NCI-H1105 treated with DMSO at 0.1 percent for 48 hours (cell line): ENCODE data around the gene SLC12A9.
"Not testable (repeated sequence)": the region's sequence is repeated elsewhere in the genome, so short reads cannot be mapped to it uniquely, and the experiment has no call there.

ENCODE experiments used
- DNase-seq: peaks from one replicate; lab custom pipeline; 2025; lab: John Stamatoyannopoulos, UW

Gene SLC12A9

GRCh38 chr7:100895956-100896731 lies 43.6 kb downstream of the SLC12A9 start:
- DNase-seq, result peak; percentile 53

DNA sequence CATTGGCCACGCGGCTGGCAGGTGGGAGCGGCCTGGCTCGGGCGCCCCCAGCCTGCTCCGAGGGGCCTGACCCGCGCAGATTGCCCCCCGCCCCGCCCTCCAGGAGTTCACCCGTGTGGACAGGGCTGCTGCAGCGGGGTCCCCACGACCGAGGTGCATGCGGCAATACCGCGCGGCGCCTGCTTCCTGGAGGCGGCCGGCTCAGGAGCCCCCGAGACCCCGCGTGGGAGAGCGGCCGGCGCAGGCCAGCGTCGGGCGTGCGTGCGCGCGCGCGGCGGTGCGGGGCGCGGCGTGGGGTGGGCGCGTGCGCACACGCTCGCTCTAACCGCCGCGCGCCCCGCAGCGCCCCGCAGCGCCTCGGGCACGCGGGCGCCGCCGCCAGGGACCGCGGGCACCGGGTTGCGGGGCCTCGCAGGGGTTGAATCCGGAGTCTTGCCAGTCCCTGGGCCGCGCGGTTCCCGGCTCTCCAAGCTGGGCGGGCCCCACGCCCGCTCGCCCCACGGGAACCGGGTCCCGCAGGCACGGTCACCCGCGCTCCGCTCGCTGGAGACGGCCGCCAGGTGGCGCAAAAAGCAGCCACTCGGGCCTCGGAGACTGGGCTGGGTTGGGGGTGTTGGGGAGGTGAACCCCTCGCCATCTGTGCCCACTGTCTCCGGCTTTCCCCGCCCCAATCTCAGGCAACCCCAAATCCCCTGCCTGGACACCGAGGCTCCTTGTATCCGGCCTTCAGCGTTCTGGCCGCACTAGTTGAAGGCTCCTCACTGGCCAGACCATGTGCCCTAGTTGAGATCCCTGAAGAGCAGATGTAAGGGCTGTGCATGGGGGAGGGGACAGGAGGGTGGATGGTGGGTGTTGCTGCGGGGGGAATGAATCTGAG lies 44.5 kb downstream of the SLC12A9 start:
- no peak for DNase-seq

DNA sequence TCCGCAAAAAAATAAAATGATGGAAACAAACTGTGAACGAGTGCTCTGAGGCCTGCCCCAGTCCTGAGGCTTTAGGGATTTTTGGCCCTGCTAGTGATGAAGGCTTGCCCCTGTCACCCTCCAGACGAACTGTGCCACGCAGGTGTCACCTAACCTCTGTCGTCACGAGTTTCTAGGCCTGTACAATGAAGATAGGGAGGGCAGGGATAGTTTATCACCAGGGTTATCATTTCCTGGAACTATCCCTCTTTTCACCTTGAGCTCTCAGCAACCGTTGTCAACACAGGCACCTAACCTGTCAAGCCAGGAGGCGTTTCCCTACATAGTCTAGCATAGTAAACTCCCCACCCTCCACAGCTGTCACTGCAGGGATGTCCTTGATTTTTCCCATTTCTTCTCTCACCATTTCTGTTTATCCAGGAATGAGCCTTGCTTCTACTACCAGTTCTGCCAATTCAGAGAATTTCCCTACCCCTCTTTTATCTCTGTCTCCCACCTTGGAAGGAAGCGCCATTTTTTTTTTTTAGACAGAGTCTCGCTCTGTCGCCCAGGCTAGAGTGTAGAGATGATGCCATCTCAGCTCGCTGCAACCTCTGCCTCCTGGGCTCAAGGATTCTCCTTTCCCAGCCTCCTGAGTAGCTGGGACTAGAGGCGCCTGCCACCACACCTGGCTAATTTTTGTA lies 45.4 kb downstream of the SLC12A9 start:
- DNase-seq, result no peak

- DNase-seq, result no peak
Observed at GRCh38 chr7:100899432-100899831, 46.9 kb downstream of the SLC12A9 start.

GRCh38 chr7:100900978-100901377 lies 48.5 kb downstream of the SLC12A9 start:
- DNase-seq, result no peak

DNA sequence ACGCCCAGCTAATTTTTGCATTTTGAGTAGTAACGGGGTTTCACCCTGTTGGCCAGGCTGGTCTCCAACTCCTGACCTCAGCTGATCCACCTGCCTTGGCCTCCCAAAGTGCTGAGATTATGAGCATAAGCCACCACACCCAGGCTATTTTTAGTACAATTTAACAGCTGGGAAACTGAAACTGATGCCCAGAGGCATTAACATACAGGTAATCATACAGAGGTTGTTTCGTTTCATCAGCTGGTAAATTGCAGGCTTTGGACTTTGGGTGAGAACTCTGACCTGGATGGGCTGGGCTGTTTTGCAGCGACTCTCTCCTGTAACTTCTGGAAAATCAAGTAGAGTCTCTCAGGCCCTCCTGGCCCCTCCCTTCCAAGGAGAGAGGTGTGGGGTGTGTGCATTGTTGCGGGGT lies 49.4 kb downstream of the SLC12A9 start:
- DNase-seq, result no peak

- DNase-seq, result no peak
Observed at GRCh38 chr7:100902638-100903037, 50.1 kb downstream of the SLC12A9 start.

- no peak for DNase-seq
Observed at GRCh38 chr7:100908512-100908911, 56.0 kb downstream of the SLC12A9 start.

DNA sequence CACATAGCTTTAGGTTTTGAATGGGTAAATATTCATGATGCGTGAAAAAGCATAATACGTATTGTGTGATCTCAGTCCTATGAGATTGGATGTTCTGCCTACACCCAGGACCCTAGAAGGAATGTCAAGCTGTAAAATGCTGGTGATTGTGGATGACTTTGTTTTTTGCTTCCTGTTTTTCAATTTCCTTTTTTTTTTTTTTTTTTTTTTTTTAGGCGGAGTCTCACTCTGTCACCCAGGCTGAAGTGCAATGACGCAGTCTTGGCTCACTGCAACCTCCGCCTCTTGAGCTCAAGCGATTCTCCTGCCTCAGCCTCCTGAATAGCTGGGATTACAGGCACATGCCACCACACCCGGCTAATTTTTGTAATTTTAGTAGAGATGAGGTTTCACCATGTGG lies 57.9 kb downstream of the SLC12A9 start:
- DNase-seq, result not testable (repeated sequence)

- DNase-seq, result no peak
Observed at GRCh38 chr7:100911484-100911883, 59.0 kb downstream of the SLC12A9 start.

DNA sequence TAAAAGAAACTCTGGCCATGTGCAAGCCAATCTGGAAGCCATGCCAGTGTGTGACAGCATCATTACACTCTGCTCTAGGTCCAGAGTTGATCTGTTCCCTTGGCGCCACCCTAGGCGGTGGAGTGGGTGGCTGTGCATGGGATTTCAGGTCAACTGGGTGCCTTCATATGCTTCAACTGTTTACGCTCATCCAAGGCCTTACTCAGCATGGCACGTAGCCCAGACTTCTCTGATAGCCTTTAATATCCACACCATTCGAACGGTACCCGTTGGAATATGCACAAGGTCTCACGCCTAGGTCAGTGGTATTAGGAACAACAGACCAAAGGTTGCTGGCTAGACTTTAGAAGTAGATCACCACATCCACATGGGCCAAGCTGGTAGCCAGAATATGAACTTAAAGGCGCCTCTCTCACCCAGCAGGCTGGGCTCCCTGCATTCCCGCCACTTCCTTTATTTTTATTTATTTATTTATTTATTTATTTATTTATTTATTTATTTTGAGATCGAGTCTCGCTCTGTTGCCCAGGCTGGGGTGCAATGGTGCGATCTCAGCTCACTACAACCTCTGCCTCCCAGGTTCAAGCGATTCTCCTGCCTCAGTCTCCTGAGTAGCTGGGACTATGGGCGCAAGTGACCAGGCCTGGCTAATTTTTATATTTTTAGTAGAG lies 61.8 kb downstream of the SLC12A9 start:
- DNase-seq, result no peak

GRCh38 chr7:100914879-100915447 lies 62.5 kb downstream of the SLC12A9 start:
- no peak for DNase-seq
